CD14-positive monocyte (primary cell): Measurements from ENCODE around the gene SOAT2. TPM values are rescaled to one million over a fixed set of nuclear protein-coding genes. Genes with fewer than 3 reads are reported as not detected.

ENCODE experiments used
- DNase-seq, 3 donors: peaks; one replicate each; pipeline ENCODE4 v3.0.0-alpha.2; 2011 to 2022
- H2AFZ ChIP-seq: 2 replicates; pipeline ENCODE4 v1.6.0; 2012; ENCODE audit warnings: mild to moderate bottlenecking, low read depth, low read length, inconsistent platforms; ENCODE audit not compliant: insufficient read depth, poor library complexity, severe bottlenecking
- H3K27ac ChIP-seq, 2 donors: 1 replicate in 1 of 2; 2 replicates in 1 of 2; pipeline ENCODE4 v1.5.1; 2012 to 2013; ENCODE audit warnings: low read length in 2 of 2, control low read depth in 1 of 2, inconsistent platforms in 1 of 2, low read depth in 1 of 2, mild to moderate bottlenecking in 1 of 2
- H3K27me3 ChIP-seq, 2 donors: one replicate each; pipeline versions ENCODE4 v1.6.0 to v1.6.1; 2011 to 2013; ENCODE audit warnings: low read length in 2 of 2; ENCODE audit not compliant: control insufficient read depth in 2 of 2, insufficient read depth in 2 of 2
- H3K36me3 ChIP-seq, 2 donors: replicated peaks in 1 of 2; 1 replicate in 1 of 2; 2 replicates in 1 of 2; pipeline versions ENCODE4 v1.5.1 to v1.6.1; 2012 to 2013; ENCODE audit warnings: low read length in 2 of 2, control low read depth in 1 of 2, inconsistent platforms in 1 of 2, mild to moderate bottlenecking in 1 of 2; ENCODE audit not compliant: insufficient read depth in 2 of 2, control insufficient read depth in 1 of 2
- H3K4me1 ChIP-seq, 2 donors: 1 replicate in 1 of 2; 2 replicates in 1 of 2; pipeline versions ENCODE4 v1.5.1 to v1.6.1; 2012 to 2013; ENCODE audit warnings: low read length in 2 of 2, control low read depth in 1 of 2, inconsistent platforms in 1 of 2, mild to moderate bottlenecking in 1 of 2, moderate library complexity in 1 of 2; ENCODE audit not compliant: insufficient read depth in 2 of 2, control insufficient read depth in 1 of 2
- H3K4me2 ChIP-seq: replicated peaks from 2 replicates; pipeline ENCODE3; 2012; ENCODE audit warnings: low read length, moderate library complexity, mild to moderate bottlenecking; ENCODE audit not compliant: poor library complexity, severe bottlenecking; ENCODE audit errors: extremely low read depth
- H3K4me3 ChIP-seq, 3 experiments: fragments of 200-600 bp in 1 of 3; sonication (generic) in 1 of 3; replicated peaks in 1 of 3; 1 replicate in 2 of 3; 2 replicates in 1 of 3; pipeline ENCODE4 v1.5.1; 2011 to 2013; ENCODE audit warnings: low read length in 3 of 3, mild to moderate bottlenecking in 3 of 3, control low read depth in 2 of 3, low read depth in 2 of 3, inconsistent platforms in 1 of 3, moderate library complexity in 1 of 3
- H3K79me2 ChIP-seq: 2 replicates; pipeline ENCODE4 v1.6.0; 2012; ENCODE audit warnings: mild to moderate bottlenecking, control low read depth, inconsistent platforms, low read length, moderate library complexity; ENCODE audit not compliant: insufficient read depth
- H3K9ac ChIP-seq: 2 replicates; pipeline ENCODE4 v1.6.0; 2017; ENCODE audit warnings: low read length, mild to moderate bottlenecking; ENCODE audit not compliant: insufficient read depth, poor library complexity, severe bottlenecking
- H3K9me3 ChIP-seq, 2 donors: replicated peaks in 1 of 2; 1 replicate in 1 of 2; 2 replicates in 1 of 2; pipeline versions ENCODE4 v1.5.1 to v1.6.1; 2012 to 2013; ENCODE audit warnings: low read length in 2 of 2, control low read depth in 1 of 2; ENCODE audit not compliant: control insufficient read depth in 1 of 2, insufficient read depth in 1 of 2
- H4K20me1 ChIP-seq: 2 replicates; pipeline ENCODE4 v1.6.0; 2012; ENCODE audit warnings: mild to moderate bottlenecking, low read length, control low read depth, moderate library complexity; ENCODE audit not compliant: insufficient read depth
- H3K27ac Mint-ChIP-seq, 7 donors: one replicate each; pipeline ENCODE4 v1.8.0; 2020; ENCODE audit warnings: mild to moderate bottlenecking in 7 of 7, mixed read lengths in 7 of 7, moderate library complexity in 6 of 7, inconsistent platforms in 2 of 7
- H3K27me3 Mint-ChIP-seq, 3 donors: one replicate each; pipeline ENCODE4 v1.8.0; 2021 to 2022; ENCODE audit warnings: low read depth in 3 of 3, mild to moderate bottlenecking in 3 of 3, mixed read lengths in 3 of 3, moderate library complexity in 3 of 3, inconsistent platforms in 1 of 3
- H3K36me3 Mint-ChIP-seq, 2 donors: one replicate each; pipeline ENCODE4 v1.8.0; 2020; ENCODE audit warnings: mixed read lengths in 2 of 2, inconsistent platforms in 1 of 2, mild to moderate bottlenecking in 1 of 2
- H3K4me1 Mint-ChIP-seq: one replicate; pipeline ENCODE4 v1.8.0; 2020; ENCODE audit warnings: mild to moderate bottlenecking, mixed read lengths
- H3K4me3 Mint-ChIP-seq, 2 donors: one replicate each; pipeline ENCODE4 v1.8.0; 2020; ENCODE audit warnings: mild to moderate bottlenecking in 2 of 2, mixed read lengths in 2 of 2, moderate library complexity in 1 of 2
- H3K9me3 Mint-ChIP-seq, 7 donors: one replicate each; pipeline ENCODE4 v1.8.0; 2020 to 2022; ENCODE audit warnings: mixed read lengths in 7 of 7, mild to moderate bottlenecking in 6 of 7, moderate library complexity in 6 of 7, inconsistent platforms in 2 of 7
- CTCF ChIP-seq: fragments of 200-600 bp; IDR thresholded peaks from one replicate; pipeline ENCODE4 v1.8.0; 2022; ENCODE audit warnings: antibody characterized with exemption, mild to moderate bottlenecking
- WGBS: methylation state at CpG from one replicate; pipeline ENCODE4 v1.1.5; 2013; ENCODE audit warnings: missing lambda C conversion rate; ENCODE audit not compliant: insufficient coverage; 5-methylcytosine and 5-hydroxymethylcytosine counted together
- intact Hi-C, 2 donors: fragments of 100-400 bp; cut with micrococcal nuclease; formaldehyde crosslinking; loops; one replicate each; pipeline versions ENCODE4 v1.15.0 to v1.15.1; 2023
- polyA plus RNA-seq, 3 donors: library from polyadenylated mRNA; depleted of rRNA in 1 of 3; unstranded in 2 of 3; stranded (reverse) in 1 of 3; fragments of 300-500 nt in 2 of 3; fragments of >200 nt in 1 of 3; fragmentation: Illumina TruSeq in 2 of 3; gene quantifications; 1 replicate in 2 of 3; 2 replicates in 1 of 3; pipeline ENCODE4 v1.2.3, GENCODE V29; 2012 to 2021

The SOAT2 gene
- polyA plus RNA-seq, 3 donors, result not detected

- H2AFZ ChIP-seq, result peak within 1 kb of the TSS; percentile 85
- peak within 1 kb of the TSS; percentile 93 for H3K4me2 ChIP-seq
- Mint-ChIP-seq H3K4me1 (peaks cover 51% of the 10 kb centered on the region), H3K4me3 (peak within 1 kb of the TSS; percentile 79 to 94), H3K36me3 (peaks cover 0 to 13% of the 10 kb centered on the region in 2 donors), H3K27me3 (peaks cover 29 to 34% (median 33%) of the 10 kb centered on the region in 3 donors), H3K27ac (peak within 1 kb of the TSS in 5 of 7 donors; percentile 31 to 77 (median 41)), H3K9me3 (peaks cover 0 to 4% (median 0%) of the 10 kb centered on the region in 7 donors)
- H4K20me1 ChIP-seq, result no peaks in the 10 kb centered on the region
- intact Hi-C loops, result loop anchor here in 1 of 2 donors (2.0 to 10.0 kb wide), 2 partner anchors 19 to 53 kb away; partner anchors contain the start of gene SPRYD3
- H3K9ac ChIP-seq, result peak within 1 kb of the TSS; percentile 46
- no peaks in the 10 kb centered on the region for H3K79me2 ChIP-seq
- H3K27me3 ChIP-seq, result peaks cover 15 to 24% of the 10 kb centered on the region in 2 donors
- no peak for TF ChIP-seq CTCF
- H3K4me3 ChIP-seq, result peak within 1 kb of the TSS; percentile 17 to 75 (median 25)
- H3K36me3 ChIP-seq, result no peaks in the 10 kb centered on the region
- DNase-seq, result peak; percentile 23 to 47 (median 41)
- WGBS, result under 1% methylated on average over 39 of the region's 51 CpGs
- H3K27ac ChIP-seq, result no peak within 1 kb of the TSS
- H3K4me1 ChIP-seq, result peaks cover 60% of the 10 kb centered on the region in 2 donors
- H3K9me3 ChIP-seq, result no peaks in the 10 kb centered on the region
Observed at GRCh38 chr12:53097564-53098353, 5.5 kb upstream of the SOAT2 start, which contains the start of gene IGFBP6. TSS of gene IGFBP6 (plus strand) at chr12:53097667. CDS start at chr12:53097718, 51 bp downstream.

- WGBS, result 46% methylated on average over 5 of the region's 13 CpGs
- intact Hi-C loops, result loop anchor here in 1 of 2 donors (2.0 to 10.0 kb wide), 2 partner anchors 20 to 54 kb away; partner anchors contain the start of gene SPRYD3
- Mint-ChIP-seq H3K4me3 (peak overlapping the region; percentile 74 to 94), H3K27ac (peak overlapping the region in 6 of 7 donors; percentile 31 to 78 (median 56)), H3K4me1 (peaks cover 56% of the 10 kb centered on the region), H3K9me3 (peaks cover 0 to 4% (median 0%) of the 10 kb centered on the region in 7 donors), H3K36me3 (peaks cover 0 to 13% of the 10 kb centered on the region in 2 donors), H3K27me3 (peaks cover 29 to 34% (median 33%) of the 10 kb centered on the region in 3 donors)
- Histone ChIP-seq H3K4me1 (peaks cover 64 to 65% of the 10 kb centered on the region in 2 donors), H3K9ac (no peak overlapping the region), H4K20me1 (no peaks in the 10 kb centered on the region), H3K4me3 (peak overlapping the region in 1 of 3 experiments; percentile 75), H3K4me2 (peak overlapping the region; percentile 93), H3K27ac (no peak overlapping the region), H3K9me3 (no peaks in the 10 kb centered on the region), H2AFZ (peak overlapping the region; percentile 85), H3K27me3 (peaks cover 15 to 24% of the 10 kb centered on the region in 2 donors), H3K79me2 (no peaks in the 10 kb centered on the region), H3K36me3 (no peaks in the 10 kb centered on the region)
- TF ChIP-seq CTCF, result no peak
- DNase-seq, result peak in 1 of 3 donors; percentile 25
Observed at GRCh38 chr12:53098354-53098981, 4.8 kb upstream of the SOAT2 start.
